GM18951 (cell line): ENCODE measurements around the gene PCDHGC4.

Source experiments
- POLR2A ChIP-seq: IDR thresholded peaks from 4 replicates; pipeline ENCODE4 v1.6.1; 2011; ENCODE audit warnings: mild to moderate bottlenecking; ENCODE audit not compliant: insufficient read length, insufficient read depth; ENCODE audit errors: extremely low read depth
- in situ Hi-C: fragments of 300-500 bp; cut with MboI; formaldehyde crosslinking; loops from one replicate; pipeline ENCODE4 v1.12.0; 2022; ENCODE audit warnings: low sequenced_read_pairs, mixed read lengths, inconsistent platforms; ENCODE audit not compliant: unreplicated experiment

PCDHGC4 gene

DNA sequence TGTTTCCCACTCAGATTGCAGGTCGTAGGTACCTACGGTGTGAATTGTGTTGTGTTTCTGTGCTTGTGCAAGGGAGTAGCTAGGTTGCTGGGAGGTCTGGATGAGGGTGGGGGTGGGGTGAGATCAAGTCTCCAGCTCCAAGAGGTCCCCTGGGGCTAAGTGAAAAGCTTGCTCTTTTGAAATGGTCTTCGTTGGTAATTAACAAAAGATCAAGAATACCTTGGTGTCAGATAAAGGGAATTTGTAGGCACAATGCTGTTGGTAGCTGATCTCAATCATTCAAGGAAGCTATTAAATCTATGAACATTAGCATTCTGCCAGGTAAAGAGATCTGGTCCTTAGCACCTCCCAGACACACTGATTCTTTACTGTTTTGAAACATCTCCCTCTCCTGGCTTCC is 928 bp upstream of the PCDHGC4 start:
- in situ Hi-C loops: no loop called here
- TF ChIP-seq POLR2A: no peak

DNA sequence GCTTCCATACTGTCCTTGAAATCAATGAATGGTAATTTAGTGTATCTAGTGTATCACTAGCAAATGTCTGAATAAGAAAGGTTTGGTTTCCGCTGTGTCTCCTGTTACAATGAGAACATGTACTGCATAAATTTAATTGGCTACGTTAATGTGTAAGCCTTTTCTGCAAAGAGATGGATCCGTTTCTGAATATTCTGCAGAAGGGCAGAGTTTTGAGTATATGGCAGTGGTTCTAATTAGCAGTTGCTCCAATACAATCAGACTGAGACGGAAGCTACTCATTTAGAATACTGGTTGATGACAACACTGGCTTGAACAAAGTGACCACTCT is 555 bp upstream of the PCDHGC4 start:
- TF ChIP-seq POLR2A: no peak

DNA sequence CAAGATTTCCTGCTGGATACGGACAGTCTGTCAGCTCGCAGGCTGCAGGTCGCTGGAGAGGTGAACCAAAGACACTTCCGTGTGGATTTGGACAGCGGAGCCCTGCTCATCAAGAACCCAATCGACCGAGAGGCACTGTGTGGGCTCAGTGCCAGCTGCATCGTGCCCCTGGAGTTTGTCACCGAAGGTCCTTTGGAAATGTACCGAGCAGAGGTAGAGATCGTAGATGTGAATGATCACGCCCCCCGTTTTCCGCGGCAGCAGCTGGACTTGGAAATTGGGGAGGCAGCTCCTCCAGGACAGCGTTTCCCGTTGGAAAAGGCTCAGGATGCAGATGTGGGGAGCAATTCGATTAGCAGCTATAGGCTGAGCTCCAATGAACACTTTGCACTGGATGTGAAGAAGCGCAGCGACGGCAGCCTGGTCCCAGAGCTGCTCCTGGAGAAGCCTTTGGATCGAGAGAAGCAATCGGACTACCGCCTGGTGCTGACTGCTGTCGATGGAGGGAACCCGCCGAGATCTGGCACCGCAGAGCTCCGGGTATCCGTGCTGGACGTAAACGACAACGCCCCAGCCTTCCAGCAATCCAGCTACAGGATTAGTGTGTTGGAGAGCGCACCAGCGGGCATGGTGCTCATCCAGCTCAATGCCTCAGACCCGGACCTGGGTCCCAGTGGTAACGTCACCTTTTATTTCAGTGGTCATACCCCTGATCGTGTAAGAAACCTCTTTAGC is 658 bp downstream of the PCDHGC4 start:
- no peak for TF ChIP-seq POLR2A
- in situ Hi-C loops: no loop called here

More for the DNA sequence above, 555 bp upstream of the PCDHGC4 start:
- in situ Hi-C loops: no loop called here

DNA sequence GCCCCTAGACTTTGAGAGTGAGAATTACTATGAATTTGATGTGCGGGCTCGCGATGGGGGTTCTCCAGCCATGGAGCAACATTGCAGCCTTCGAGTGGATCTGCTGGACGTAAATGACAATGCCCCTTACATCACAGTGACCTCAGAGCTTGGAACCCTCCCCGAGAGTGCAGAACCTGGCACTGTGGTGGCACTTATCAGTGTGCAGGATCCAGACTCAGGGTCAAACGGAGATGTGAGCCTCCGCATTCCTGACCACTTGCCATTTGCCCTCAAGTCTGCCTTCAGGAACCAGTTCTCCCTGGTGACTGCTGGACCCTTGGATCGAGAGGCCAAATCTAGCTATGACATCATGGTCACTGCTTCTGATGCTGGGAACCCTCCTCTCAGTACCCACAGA is 1.3 kb downstream of the PCDHGC4 start:
- in situ Hi-C loops: no loop called here
- TF ChIP-seq POLR2A: no peak

DNA sequence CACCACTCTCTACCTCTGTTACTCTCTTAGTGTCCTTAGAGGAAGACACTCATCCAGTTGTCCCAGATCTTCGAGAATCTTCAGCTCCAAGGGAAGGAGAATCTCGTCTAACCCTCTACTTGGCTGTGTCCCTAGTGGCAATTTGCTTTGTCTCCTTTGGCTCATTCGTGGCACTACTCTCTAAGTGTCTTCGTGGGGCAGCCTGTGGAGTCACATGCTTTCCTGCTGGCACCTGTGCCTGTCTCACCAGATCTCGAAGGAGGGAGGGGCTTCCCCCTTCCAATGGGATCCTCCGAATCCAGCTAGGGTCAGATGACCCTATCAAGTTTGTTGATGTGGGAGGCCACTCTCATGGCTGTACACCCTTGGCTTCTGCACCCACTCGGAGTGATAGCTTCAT is 2.3 kb downstream of the PCDHGC4 start:
- in situ Hi-C loops: no loop called here
- TF ChIP-seq POLR2A: no peak

DNA sequence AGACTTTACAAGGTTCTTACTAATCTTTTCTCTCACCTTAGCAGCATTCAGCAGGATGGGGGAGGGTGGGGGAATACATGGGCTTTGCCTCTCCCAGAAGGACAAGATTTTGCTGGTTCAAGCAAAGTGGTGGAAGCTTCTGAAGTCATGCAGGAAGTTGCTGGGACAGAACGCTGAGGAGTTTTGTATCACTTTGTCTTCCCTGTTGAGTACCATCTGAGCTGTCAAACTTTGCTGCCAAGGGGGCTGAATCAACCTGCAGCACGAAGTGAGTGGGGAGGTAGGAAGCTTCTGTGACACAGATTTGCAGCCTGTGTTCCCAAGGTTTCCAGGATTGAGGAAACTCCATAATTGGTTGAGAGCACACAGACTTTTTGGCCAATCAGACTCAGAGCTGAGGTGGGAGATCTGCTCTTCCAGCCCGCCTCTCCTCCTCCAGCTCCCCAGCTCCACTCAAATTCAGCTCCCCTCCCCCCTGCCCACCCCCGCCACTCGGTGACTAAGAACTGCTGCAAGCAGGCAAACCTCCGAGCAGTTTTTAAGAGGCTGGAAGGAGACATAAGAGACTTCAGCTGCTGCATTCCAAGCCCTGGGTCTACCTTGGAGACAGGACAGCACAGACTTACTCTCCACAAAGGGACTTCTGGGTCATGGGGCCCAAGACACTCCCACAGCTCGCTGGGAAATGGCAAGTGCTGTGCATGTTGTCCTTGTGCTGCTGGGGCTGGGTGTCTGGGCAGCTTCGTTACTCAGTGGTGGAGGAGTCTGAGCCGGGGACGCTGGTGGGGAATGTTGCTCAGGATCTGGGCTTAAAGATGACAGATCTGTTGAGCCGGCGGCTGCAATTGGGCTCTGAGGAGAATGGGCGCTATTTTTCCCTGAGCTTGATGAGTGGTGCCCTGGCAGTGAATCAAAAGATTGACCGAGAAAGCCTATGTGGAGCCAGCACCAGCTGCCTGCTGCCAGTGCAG is 4.0 kb downstream of the PCDHGC4 start, which contains the start of gene PCDHGC5:
TSS of gene PCDHGC5 (plus strand) at position 491 of the 971 bp plus-strand sequence. CDS start at position 651, 160 bp downstream.
- in situ Hi-C loops: no loop called here
- no peak for TF ChIP-seq POLR2A

DNA sequence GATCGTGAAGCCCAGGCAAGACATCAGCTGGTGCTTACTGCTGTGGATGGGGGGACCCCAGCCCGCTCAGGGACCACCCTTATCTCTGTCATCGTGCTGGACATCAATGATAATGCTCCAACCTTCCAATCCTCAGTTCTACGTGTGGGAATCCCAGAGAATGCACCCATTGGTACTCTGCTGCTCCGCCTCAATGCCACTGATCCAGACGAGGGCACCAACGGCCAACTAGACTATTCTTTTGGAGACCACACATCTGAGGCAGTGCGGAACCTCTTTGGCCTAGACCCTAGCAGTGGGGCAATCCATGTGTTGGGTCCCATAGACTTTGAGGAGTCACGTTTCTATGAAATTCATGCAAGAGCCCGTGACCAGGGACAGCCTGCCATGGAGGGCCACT is 5.0 kb downstream of the PCDHGC4 start:
- in situ Hi-C loops: no loop called here
- no peak for TF ChIP-seq POLR2A

DNA sequence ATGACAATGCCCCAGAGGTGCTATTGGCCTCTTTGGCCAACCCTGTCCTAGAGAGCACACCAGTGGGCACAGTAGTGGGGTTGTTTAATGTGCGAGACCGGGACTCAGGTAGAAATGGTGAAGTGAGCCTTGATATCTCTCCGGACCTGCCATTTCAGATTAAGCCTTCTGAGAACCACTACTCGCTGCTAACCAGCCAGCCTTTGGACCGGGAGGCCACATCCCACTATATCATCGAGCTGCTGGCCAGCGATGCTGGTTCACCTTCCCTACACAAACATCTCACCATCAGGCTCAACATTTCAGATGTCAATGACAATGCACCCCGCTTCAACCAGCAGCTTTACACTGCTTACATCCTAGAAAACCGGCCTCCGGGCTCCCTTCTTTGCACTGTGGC is 5.4 kb downstream of the PCDHGC4 start:
- no peak for TF ChIP-seq POLR2A
- in situ Hi-C loops: no loop called here

DNA sequence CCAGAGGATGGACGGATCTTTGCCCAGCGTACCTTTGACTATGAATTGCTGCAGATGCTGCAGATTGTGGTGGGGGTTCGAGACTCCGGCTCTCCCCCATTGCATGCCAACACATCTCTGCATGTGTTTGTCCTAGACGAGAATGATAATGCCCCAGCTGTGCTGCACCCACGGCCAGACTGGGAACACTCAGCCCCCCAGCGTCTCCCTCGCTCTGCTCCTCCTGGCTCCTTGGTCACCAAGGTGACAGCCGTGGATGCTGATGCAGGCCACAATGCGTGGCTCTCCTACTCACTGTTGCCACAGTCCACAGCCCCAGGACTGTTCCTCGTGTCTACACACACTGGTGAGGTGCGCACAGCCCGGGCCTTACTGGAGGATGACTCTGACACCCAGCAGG is 5.9 kb downstream of the PCDHGC4 start:
- in situ Hi-C loops: no loop called here
- TF ChIP-seq POLR2A: no peak

DNA sequence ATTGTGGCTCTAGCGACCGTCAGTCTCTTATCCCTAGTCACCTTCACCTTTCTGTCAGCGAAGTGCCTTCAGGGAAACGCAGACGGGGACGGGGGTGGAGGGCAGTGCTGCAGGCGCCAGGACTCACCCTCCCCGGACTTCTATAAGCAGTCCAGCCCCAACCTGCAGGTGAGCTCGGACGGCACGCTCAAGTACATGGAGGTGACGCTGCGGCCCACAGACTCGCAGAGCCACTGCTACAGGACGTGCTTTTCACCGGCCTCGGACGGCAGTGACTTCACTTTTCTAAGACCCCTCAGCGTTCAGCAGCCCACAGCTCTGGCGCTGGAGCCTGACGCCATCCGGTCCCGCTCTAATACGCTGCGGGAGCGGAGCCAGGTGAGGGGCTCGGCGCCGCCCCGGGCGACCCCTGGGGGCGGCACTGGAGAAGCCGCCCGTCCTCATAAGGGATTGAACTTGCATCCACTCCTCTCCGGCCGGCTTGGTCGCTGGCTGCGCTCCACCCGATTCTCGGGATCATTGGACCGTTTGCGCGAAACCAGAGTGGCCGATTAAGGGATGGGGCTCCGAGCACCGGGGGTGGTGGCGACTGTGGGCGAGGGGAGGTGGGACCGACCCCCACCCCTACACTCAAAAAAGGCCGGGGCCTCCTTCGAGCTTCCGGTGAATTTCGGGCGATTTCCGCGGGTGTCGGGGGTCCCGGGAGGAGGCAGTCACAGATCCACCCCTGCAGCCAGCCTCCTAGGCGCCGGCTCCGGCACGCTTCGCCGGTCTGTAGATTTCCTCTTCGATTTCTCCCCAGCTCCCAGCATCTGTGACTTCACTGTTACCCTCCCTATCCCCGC is 6.7 kb downstream of the PCDHGC4 start:
- TF ChIP-seq POLR2A: no peak
- in situ Hi-C loops: no loop called here

DNA sequence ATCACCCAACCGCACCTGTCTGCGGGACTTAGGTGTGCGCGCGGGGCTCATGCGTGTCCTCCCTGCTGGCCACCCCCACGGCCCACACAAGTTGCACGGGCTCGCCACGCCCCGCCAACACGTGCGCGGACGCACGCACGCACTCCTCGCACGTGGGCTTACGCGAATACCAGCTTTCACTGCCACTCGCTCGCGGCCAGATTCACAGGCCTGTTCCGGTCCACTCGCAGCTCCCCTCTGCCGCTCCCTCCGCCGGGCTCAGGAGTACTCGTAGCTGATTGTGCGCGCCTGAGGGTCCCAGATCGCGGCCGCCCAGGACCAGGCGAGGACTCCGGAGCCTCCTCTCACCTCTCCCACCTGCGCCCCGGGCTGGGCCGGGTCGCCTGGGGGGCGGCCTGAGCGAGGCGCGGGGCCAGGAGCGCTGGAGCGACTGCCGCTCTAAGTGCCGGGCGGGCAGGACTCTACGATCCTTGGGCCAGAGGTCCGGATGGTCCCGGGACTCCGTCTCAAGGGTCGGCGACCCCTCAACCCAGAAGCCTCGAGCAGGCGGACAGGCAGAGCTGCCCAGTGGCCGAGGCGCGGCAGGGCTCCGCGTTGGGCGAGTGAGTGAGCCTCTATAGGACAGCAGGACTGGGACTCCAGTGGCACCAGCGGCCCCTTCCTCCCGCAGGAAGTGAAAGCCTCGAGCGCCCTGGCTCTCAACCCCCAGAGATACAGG is 7.5 kb downstream of the PCDHGC4 start:
- in situ Hi-C loops: no loop called here
- TF ChIP-seq POLR2A: no peak
